Activated CD4-positive, alpha-beta T cell treated with anti-CD3 and anti-CD28 coated beads for 48 hours (primary cell): ENCODE measurements around the gene ACSM6.

Experiments
- DNase-seq: peaks from one replicate; pipeline ENCODE4 v3.0.0-alpha.2; 2020

The ACSM6 gene

DNA sequence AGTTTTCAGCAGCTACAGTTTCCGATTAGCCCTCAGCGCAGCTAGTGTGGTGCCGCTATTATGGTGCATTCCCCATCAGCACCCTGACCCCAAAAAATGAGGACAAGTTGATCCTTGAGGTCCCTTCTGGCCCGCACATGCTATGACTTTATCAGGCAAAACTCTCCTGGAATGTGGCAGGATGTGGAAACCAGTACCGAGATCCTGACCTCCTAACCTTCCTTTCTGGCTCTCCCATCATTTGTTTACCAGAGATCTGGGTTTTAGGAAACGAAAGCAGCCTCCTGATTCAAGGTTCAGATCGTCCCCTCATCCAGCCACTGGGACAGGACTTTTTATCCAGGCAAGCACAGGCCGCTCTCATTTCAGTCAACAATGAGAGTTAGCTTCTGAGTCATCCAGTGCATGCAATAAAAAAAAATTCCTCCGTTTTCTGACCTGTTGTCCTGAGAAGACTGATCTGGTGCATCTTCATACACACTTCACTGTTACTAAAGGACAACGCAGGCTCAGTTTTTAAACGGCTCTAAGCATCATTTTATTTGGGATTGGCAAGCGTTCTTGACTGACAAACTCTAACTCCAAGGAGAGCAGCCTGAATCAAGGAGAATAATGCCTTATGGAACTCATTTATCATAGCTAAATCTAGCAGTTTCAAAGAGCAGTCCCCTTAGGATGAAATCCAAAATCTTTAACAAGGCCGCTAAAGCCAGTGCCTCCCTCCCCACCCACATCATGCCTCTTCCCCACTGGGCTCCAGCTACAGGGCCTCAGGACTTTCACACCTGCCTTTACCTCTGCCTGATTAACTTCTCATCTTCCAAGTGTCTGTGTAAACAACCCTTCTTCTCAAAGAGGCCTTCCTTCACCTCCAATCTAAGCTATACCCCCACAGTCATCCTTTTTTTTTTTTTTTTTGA, 79.6 kb downstream of the ACSM6 start:
- DNase-seq: no peak

- DNase-seq: no peak
These were observed 81.8 kb downstream of the ACSM6 start for GRCh38 chr10:95275726-95276366.

- no peak for DNase-seq
These were observed 82.5 kb downstream of the ACSM6 start for GRCh38 chr10:95276367-95277200.

DNA sequence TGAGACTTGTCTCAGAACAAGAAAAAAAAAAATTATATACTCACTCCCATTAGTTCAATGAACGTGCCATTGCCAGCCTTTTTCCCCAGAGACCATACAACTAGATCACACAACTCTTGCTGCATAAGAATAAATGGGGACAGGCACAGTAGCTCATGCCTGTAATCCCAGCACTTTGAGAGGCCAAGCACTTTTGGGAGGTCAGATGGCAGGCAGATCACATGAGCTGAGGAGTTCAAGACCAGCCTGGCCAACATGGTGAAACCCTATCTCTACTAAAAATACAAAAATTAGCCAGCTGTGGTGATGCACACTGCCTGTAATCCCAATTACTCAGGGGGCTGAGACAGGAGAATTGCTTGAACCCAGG, 83.1 kb downstream of the ACSM6 start:
- no peak for DNase-seq

DNA sequence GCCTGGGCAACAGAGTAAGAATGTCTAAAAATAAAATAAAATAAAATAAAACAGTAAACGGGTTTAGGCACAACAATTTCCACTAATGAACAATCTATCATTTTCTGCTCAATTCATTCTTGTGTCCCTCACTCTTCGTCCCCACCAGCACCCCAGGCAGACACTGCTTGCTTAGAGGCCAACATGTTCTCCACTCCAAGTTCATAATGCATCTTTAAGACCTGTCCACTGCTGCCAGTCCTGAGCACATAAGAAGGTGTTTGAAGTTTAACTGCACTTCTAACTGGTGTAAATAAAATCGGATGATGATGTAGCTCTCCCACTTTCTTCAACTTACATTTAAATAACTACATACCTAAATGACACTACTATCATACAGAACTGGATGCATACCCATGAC, 83.6 kb downstream of the ACSM6 start:
- no peak for DNase-seq
